Prostate gland (tissue), 2 donors: Measurements from ENCODE around the gene PEX7. TPM values are rescaled to one million over a fixed set of nuclear protein-coding genes. Genes with fewer than 3 reads are reported as not detected.
A peak's percentile ranks its signal among the peaks of the same experiment; 100 is the strongest.

Experiments
- DNase-seq: peaks from one replicate; pipeline ENCODE4 v3.0.0-alpha.2; 2019; ENCODE audit warnings: low spot score
- H3K27ac ChIP-seq, 2 donors: fragments of 200-600 bp; sonication (generic); 2 replicates each; pipeline ENCODE4 v1.5.1; 2017 to 2019
- H3K27me3 ChIP-seq: fragments of 200-600 bp; sonication (generic); replicated peaks from 2 replicates; pipeline ENCODE4 v1.5.1; 2019; ENCODE audit not compliant: insufficient read depth
- H3K36me3 ChIP-seq, 2 donors: fragments of 200-600 bp; sonication (generic); 1 replicate in 1 of 2; 2 replicates in 1 of 2; pipeline versions ENCODE4 v1.5.1 to v1.8.1; 2017 to 2019
- H3K4me1 ChIP-seq: fragments of 200-600 bp; sonication (generic); replicated peaks from 2 replicates; pipeline ENCODE4 v1.5.1; 2019
- H3K4me3 ChIP-seq, 2 donors: fragments of 200-600 bp; sonication (generic); 2 replicates each; pipeline ENCODE4 v1.5.1; 2017 to 2019
- H3K9me3 ChIP-seq: fragments of 200-600 bp; sonication (generic); 2 replicates; pipeline ENCODE4 v1.5.1; 2017
- CTCF ChIP-seq, 4 experiments: fragments of 200-600 bp in 2 of 4; fragments of 450-650 bp in 2 of 4; sonication (generic) in 2 of 4; IDR thresholded peaks; 1 replicate in 3 of 4; 2 replicates in 1 of 4; pipeline ENCODE4 v1.5.1; 2016 to 2019; ENCODE audit warnings: antibody characterized with exemption in 4 of 4, mild to moderate bottlenecking in 2 of 4, moderate library complexity in 2 of 4
- POLR2A ChIP-seq: fragments of 450-650 bp; IDR thresholded peaks from one replicate; pipeline ENCODE4 v1.6.1; 2016; ENCODE audit warnings: antibody characterized with exemption, mild to moderate bottlenecking
- POLR2AphosphoS5 ChIP-seq: sonication (generic); formaldehyde crosslinking; IDR thresholded peaks from one replicate; pipeline ENCODE4 v1.6.1; 2017; ENCODE audit warnings: antibody characterized with exemption
- WGBS: methylation state at CpG from one replicate; pipeline ENCODE4 v1.1.5; 2018; 5-methylcytosine and 5-hydroxymethylcytosine counted together
- intact Hi-C: fragments of 100-400 bp; cut with DNase I; formaldehyde crosslinking; loops from one replicate; pipeline ENCODE4 v1.14.2; 2022
- total RNA-seq, 2 donors: library from RNA; depleted of rRNA; stranded (reverse); fragments of >200 nt; gene quantifications; one replicate each; pipeline ENCODE4 v1.1.0, GENCODE V29; 2016

Gene PEX7
- total RNA-seq, 2 donors from 2014 or later, result 15.4 to 27.6 TPM

GRCh38 chr6:136793363-136793762, 29.0 kb upstream of the PEX7 start:
- no peak for DNase-seq
- H3K4me3 ChIP-seq, result peak overlapping the region; percentile 95 to 97
- TF ChIP-seq CTCF (IDR thresholded peaks at IDR 0.05) (no peak), POLR2AphosphoS5 (no peak), POLR2A (no peak)
- H3K36me3 ChIP-seq, result no peaks in the 10 kb centered on the region
- intact Hi-C loops, result loop anchor here (5.0 kb wide), 2 partner anchors 56 to 211 kb away; no protein-coding TSS in a partner anchor
- H3K4me1 ChIP-seq, result peaks cover 5% of the 10 kb centered on the region
- peak overlapping the region; percentile 98 to 99 for H3K27ac ChIP-seq
- 30% methylated on average over 8 of the region's 8 CpGs for WGBS
- no peaks in the 10 kb centered on the region for H3K27me3 ChIP-seq
- no peaks in the 10 kb centered on the region for H3K9me3 ChIP-seq

- intact Hi-C loops, result no loop called here
Observed at GRCh38 chr6:136795386-136795785, 27.0 kb upstream of the PEX7 start.

GRCh38 chr6:136795996-136796395, 26.4 kb upstream of the PEX7 start:
- H3K4me1 ChIP-seq, result peaks cover 5% of the 10 kb centered on the region
- H3K27ac ChIP-seq, result no peak overlapping the region
- H3K27me3 ChIP-seq, result no peaks in the 10 kb centered on the region
- TF ChIP-seq POLR2AphosphoS5 (no peak), CTCF (IDR thresholded peaks at IDR 0.05) (no peak), POLR2A (no peak)
- no peak overlapping the region for H3K4me3 ChIP-seq
- no peaks in the 10 kb centered on the region for H3K9me3 ChIP-seq
- intact Hi-C loops, result no loop called here
- no peaks in the 10 kb centered on the region for H3K36me3 ChIP-seq
- no peak for DNase-seq
- 96% methylated on average over 5 of the region's 5 CpGs for WGBS

More at GRCh38 chr6:136795386-136795785, 27.0 kb upstream of the PEX7 start:
- no peak for DNase-seq
- 88% methylated on average over 2 of the region's 2 CpGs for WGBS
- H3K9me3 ChIP-seq, result no peaks in the 10 kb centered on the region
- no peaks in the 10 kb centered on the region for H3K27me3 ChIP-seq
- H3K4me1 ChIP-seq, result peaks cover 5% of the 10 kb centered on the region
- no peak overlapping the region for H3K4me3 ChIP-seq
- no peak overlapping the region for H3K27ac ChIP-seq
- TF ChIP-seq POLR2AphosphoS5 (no peak), POLR2A (no peak), CTCF (IDR thresholded peaks at IDR 0.05) (no peak)
- H3K36me3 ChIP-seq, result no peaks in the 10 kb centered on the region

- no peak overlapping the region for H3K27ac ChIP-seq
- H3K4me3 ChIP-seq, result no peak overlapping the region
- no peaks in the 10 kb centered on the region for H3K36me3 ChIP-seq
- no peaks in the 10 kb centered on the region for H3K27me3 ChIP-seq
- intact Hi-C loops, result no loop called here
- TF ChIP-seq CTCF (IDR thresholded peaks at IDR 0.05) (no peak), POLR2A (no peak), POLR2AphosphoS5 (no peak)
- H3K4me1 ChIP-seq, result peaks cover 5% of the 10 kb centered on the region
- no peak for DNase-seq
- WGBS, result 100% methylated on average over 1 of the region's 1 CpG
- H3K9me3 ChIP-seq, result no peaks in the 10 kb centered on the region
Observed at GRCh38 chr6:136798044-136798443, 24.3 kb upstream of the PEX7 start.

- no peak for TF ChIP-seq CTCF (IDR thresholded peaks at IDR 0.05)
- no peak for TF ChIP-seq POLR2AphosphoS5
- TF ChIP-seq POLR2A, result no peak
Observed at GRCh38 chr6:136801581-136801980, 20.8 kb upstream of the PEX7 start.

More at GRCh38 chr6:136801581-136801980, 20.8 kb upstream of the PEX7 start:
- Histone ChIP-seq H3K36me3 (no peaks in the 10 kb centered on the region), H3K9me3 (no peaks in the 10 kb centered on the region), H3K4me1 (no peaks in the 10 kb centered on the region), H3K4me3 (no peak overlapping the region), H3K27ac (no peak overlapping the region), H3K27me3 (no peaks in the 10 kb centered on the region)
- no peak for DNase-seq
- WGBS, result 98% methylated on average over 2 of the region's 2 CpGs
- intact Hi-C loops, result no loop called here
